IMR-90 (cell line): ENCODE measurements around the gene PDE6H. TPM values are rescaled to one million over a fixed set of nuclear protein-coding genes. Genes with fewer than 3 reads are reported as not detected.

ENCODE experiments used
- ATAC-seq: fragments of 200-7000 bp; cut with Tn5 transposase; 2 replicates; pipeline ENCODE4 v1.9.1; 2020; ENCODE audit warnings: low read depth, mild to moderate bottlenecking, moderate library complexity
- BruUV-seq: library from RNA; stranded (reverse); fragments of 400-500 nt; replicated peaks from 2 replicates; lab custom pipeline; 2021; lab: Mats Ljungman, UMichigan
- CTCF ChIA-PET: fragments of 300-600 bp; formaldehyde crosslinking; extraction: SDS; loops from one replicate; lab custom pipeline; 2021; ENCODE audit warnings: antibody characterized with exemption; lab: Yijun Ruan, JAX
- POLR2A ChIA-PET: fragments of 300-600 bp; sonication (Branson Sonifier 250); formaldehyde crosslinking; loops from one replicate; lab custom pipeline; 2022; ENCODE audit warnings: antibody characterized with exemption; ENCODE audit not compliant: unreplicated experiment; lab: Charles Lee
- DNase-seq: peaks from one replicate; pipeline ENCODE4 v3.0.0; 2013
- H2AFZ ChIP-seq: replicated peaks from 2 replicates; pipeline ENCODE3; 2013; ENCODE audit warnings: low read length, mild to moderate bottlenecking; ENCODE audit not compliant: poor library complexity
- H2AK5ac ChIP-seq: 2 replicates; pipeline ENCODE4 v1.6.1; 2013; ENCODE audit warnings: low read depth, low read length, inconsistent platforms
- H2AK9ac ChIP-seq: replicated peaks from 2 replicates; pipeline ENCODE3; 2013; ENCODE audit warnings: mild to moderate bottlenecking, low read depth, low read length, moderate library complexity; ENCODE audit not compliant: poor library complexity
- H2BK120ac ChIP-seq: 2 replicates; pipeline ENCODE4 v1.6.1; 2013; ENCODE audit warnings: low read depth, low read length, inconsistent platforms
- H2BK15ac ChIP-seq: 3 replicates; pipeline ENCODE4 v1.6.1; 2013; ENCODE audit warnings: low read depth, low read length, inconsistent platforms
- H2BK20ac ChIP-seq: 2 replicates; pipeline ENCODE4 v1.6.1; 2013; ENCODE audit warnings: low read depth, mild to moderate bottlenecking, inconsistent platforms, low read length, moderate library complexity
- H2BK5ac ChIP-seq: 2 replicates; pipeline ENCODE4 v1.6.1; 2013; ENCODE audit warnings: mild to moderate bottlenecking, low read depth, low read length, inconsistent platforms; ENCODE audit not compliant: poor library complexity, severe bottlenecking
- H3K14ac ChIP-seq: replicated peaks from 2 replicates; pipeline ENCODE4 v1.6.1; 2013; ENCODE audit warnings: low read depth, low read length, inconsistent platforms
- H3K18ac ChIP-seq: 2 replicates; pipeline ENCODE4 v1.6.1; 2013; ENCODE audit warnings: low read depth, low read length, control low read depth
- H3K23ac ChIP-seq: 2 replicates; pipeline ENCODE4 v1.6.1; 2013; ENCODE audit warnings: low read depth, low read length, inconsistent platforms
- H3K27ac ChIP-seq: 2 replicates; pipeline ENCODE4 v1.5.1; 2013; ENCODE audit warnings: mild to moderate bottlenecking, control low read depth, low read length; ENCODE audit not compliant: insufficient read depth
- H3K27me3 ChIP-seq: 2 replicates; pipeline ENCODE4 v1.6.1; 2013; ENCODE audit warnings: low read length; ENCODE audit not compliant: control insufficient read depth, insufficient read depth
- H3K36me3 ChIP-seq: 2 replicates; pipeline ENCODE4 v1.6.1; 2013; ENCODE audit warnings: low read length, mixed read lengths; ENCODE audit not compliant: control insufficient read depth, insufficient read depth
- H3K4ac ChIP-seq: 2 replicates; pipeline ENCODE4 v1.6.1; 2013; ENCODE audit warnings: low read depth, low read length, inconsistent platforms
- H3K4me1 ChIP-seq: 2 replicates; pipeline ENCODE4 v1.6.1; 2013; ENCODE audit warnings: low read length, mixed read lengths; ENCODE audit not compliant: control insufficient read depth, insufficient read depth
- H3K4me2 ChIP-seq: 2 replicates; pipeline ENCODE4 v1.6.1; 2013; ENCODE audit warnings: low read depth, mild to moderate bottlenecking, control low read depth, low read length, moderate library complexity
- H3K4me3 ChIP-seq: 2 replicates; pipeline ENCODE4 v1.5.1; 2013; ENCODE audit warnings: low read depth, mild to moderate bottlenecking, control low read depth, low read length, moderate library complexity; ENCODE audit not compliant: insufficient read depth
- H3K56ac ChIP-seq: 2 replicates; pipeline ENCODE4 v1.6.1; 2013; ENCODE audit warnings: low read length, inconsistent platforms; ENCODE audit not compliant: insufficient read depth; ENCODE audit errors: extremely low read depth
- H3K79me1 ChIP-seq, 2 experiments: 2 replicates each; pipeline ENCODE4 v1.6.1; 2013; ENCODE audit warnings: low read length in 2 of 2, inconsistent platforms in 1 of 2, low read depth in 1 of 2
- H3K9ac ChIP-seq: 2 replicates; pipeline ENCODE4 v1.6.1; 2013; ENCODE audit warnings: low read depth, low read length, control low read depth
- H3K9me1 ChIP-seq: 2 replicates; pipeline ENCODE4 v1.6.1; 2013; ENCODE audit warnings: low read length, inconsistent platforms; ENCODE audit not compliant: insufficient read depth
- H3K9me3 ChIP-seq: 2 replicates; pipeline ENCODE4 v1.6.1; 2013; ENCODE audit warnings: low read length; ENCODE audit not compliant: control insufficient read depth, insufficient read depth
- H4K20me1 ChIP-seq: 2 replicates; pipeline ENCODE4 v1.6.1; 2013; ENCODE audit warnings: low read length, inconsistent platforms; ENCODE audit not compliant: insufficient read depth
- H4K5ac ChIP-seq: 2 replicates; pipeline ENCODE4 v1.6.1; 2013; ENCODE audit warnings: mild to moderate bottlenecking, low read depth, low read length, control low read depth
- H4K8ac ChIP-seq, 2 experiments: 2 replicates each; pipeline ENCODE4 v1.6.1; 2013; ENCODE audit warnings: low read depth in 2 of 2, low read length in 2 of 2, control low read depth in 1 of 2, inconsistent platforms in 1 of 2
- H4K91ac ChIP-seq: 2 replicates; pipeline ENCODE4 v1.6.1; 2013; ENCODE audit warnings: low read depth, low read length, inconsistent platforms; ENCODE audit not compliant: insufficient read depth
- CEBPB ChIP-seq: IDR thresholded peaks from 2 replicates; pipeline ENCODE4 v1.6.1; 2012; ENCODE audit warnings: low read depth, low read length, improper control_type of control experiment
- CHD1 ChIP-seq: IDR thresholded peaks from 2 replicates; pipeline ENCODE4 v1.6.1; 2012; ENCODE audit warnings: low read depth, low read length, improper control_type of control experiment
- FOS ChIP-seq: fragments of 150-350 bp; IDR thresholded peaks from 2 replicates; pipeline ENCODE4 v1.6.1; 2016; ENCODE audit warnings: low read depth, low read length
- MAZ ChIP-seq: IDR thresholded peaks from 2 replicates; pipeline ENCODE4 v1.6.1; 2012; ENCODE audit warnings: low read depth, mild to moderate bottlenecking, low read length, improper control_type of control experiment, moderate library complexity, borderline replicate concordance
- RCOR1 ChIP-seq: IDR thresholded peaks from 2 replicates; pipeline ENCODE4 v1.6.1; 2012; ENCODE audit warnings: mild to moderate bottlenecking, low read length, improper control_type of control experiment; ENCODE audit not compliant: insufficient replicate concordance
- SMC3 ChIP-seq: fragments of 150-350 bp; IDR thresholded peaks from 2 replicates; pipeline ENCODE4 v1.6.1; 2016; ENCODE audit warnings: low read depth, mild to moderate bottlenecking, antibody characterized with exemption, low read length, moderate library complexity
- WGBS, 2 experiments: methylation state at CpG; one replicate each; pipeline versions ENCODE4 v1.1.5 to v1.1.7; 2013; ENCODE audit warnings: missing lambda C conversion rate in 2 of 2; ENCODE audit not compliant: insufficient read length in 1 of 2; ENCODE audit errors: extremely low coverage in 2 of 2; 5-methylcytosine and 5-hydroxymethylcytosine counted together
- dilution Hi-C: fragments of 300-500 bp; cut with HindIII; formaldehyde crosslinking; loops from one replicate; pipeline ENCODE4 v1.14.3; 2018; ENCODE audit warnings: low sequenced_read_pairs; ENCODE audit not compliant: unreplicated experiment
- in situ Hi-C: fragments of 300-500 bp; cut with MboI; formaldehyde crosslinking; loops from 3 replicates; pipeline ENCODE4 v1.14.3; 2019; ENCODE audit warnings: low sequenced_read_pairs, inconsistent platforms, mixed read lengths
- intact Hi-C: fragments of 100-400 bp; cut with micrococcal nuclease; formaldehyde crosslinking; loops from 2 replicates; pipeline ENCODE4 v1.10.0; 2022
- polyA plus RNA-seq, 3 experiments: library from polyadenylated mRNA; depleted of rRNA; stranded (reverse); fragments of >200 nt; gene quantifications; 2 replicates each; pipeline ENCODE4 v1.2.3, GENCODE V29; 2012; ENCODE audit warnings: low replicate concordance in 1 of 3
- total RNA-seq: library from RNA; depleted of rRNA; stranded (reverse); fragments of >200 nt; gene quantifications from 2 replicates; pipeline ENCODE4 v1.2.3, GENCODE V29; 2012

PDE6H gene
- total and polyA plus RNA-seq, 2 of the 4 experiments (the other 2 are of a cell fraction), result not detected

DNA sequence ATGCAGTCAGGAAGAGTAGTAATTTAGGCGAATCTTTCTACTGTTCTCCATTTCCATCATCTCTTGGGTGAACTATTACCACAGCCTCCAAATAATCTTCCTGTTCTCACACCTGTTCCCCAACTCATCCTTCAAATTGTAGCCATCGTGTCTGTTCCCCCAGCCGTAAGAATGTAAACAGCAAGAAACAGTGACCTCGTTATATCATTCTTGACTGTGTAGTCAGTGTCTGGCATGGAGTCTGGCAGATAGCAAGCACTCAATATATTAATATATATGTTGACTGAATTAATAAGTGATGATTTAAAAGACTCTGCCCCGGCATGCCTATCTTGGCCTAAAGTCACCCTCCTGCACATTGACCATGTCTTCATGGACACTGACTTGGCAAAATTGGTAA lies 20.3 kb downstream of the PDE6H start:
- Histone ChIP-seq H3K18ac (peak overlapping the region; percentile 51; the same call in 1 of the 2 replicates), H3K56ac (no peak overlapping the region), H3K36me3 (no peaks in the 10 kb centered on the region), H3K4me2 (no peak overlapping the region), H3K9ac (no peak overlapping the region), H2AK5ac (no peak overlapping the region), H4K20me1 (no peaks in the 10 kb centered on the region), H2BK120ac (peak overlapping the region; percentile 52; the same call in 1 of the 2 replicates), H4K8ac (peak overlapping the region in 1 of 2 experiments; percentile 61; a peak in 1 of 4 replicates), H3K23ac (no peak overlapping the region), H2BK5ac (peak overlapping the region; percentile 46), H2AFZ (no peak overlapping the region), H3K9me1 (peaks cover 10% of the 10 kb centered on the region; the same call in 1 of the 2 replicates), H2AK9ac (no peak overlapping the region), H3K27ac (no peak overlapping the region), H2BK20ac (no peak overlapping the region), H3K4me1 (peaks cover 10% of the 10 kb centered on the region), H4K91ac (no peak overlapping the region), H2BK15ac (no peak overlapping the region; the same call in 2 of the 3 replicates), H3K14ac (peak overlapping the region; percentile 40; the same call in 1 of the 2 replicates), H3K4me3 (no peak overlapping the region), H3K9me3 (no peaks in the 10 kb centered on the region), H3K79me1 (no peaks in the 10 kb centered on the region), H3K27me3 (no peaks in the 10 kb centered on the region), H3K4ac (no peak overlapping the region; the same call in 1 of the 2 replicates), H4K5ac (no peak overlapping the region)
- TF ChIP-seq CHD1 (no peak), SMC3 (no peak), RCOR1 (no peak), FOS (no peak), CEBPB (no peak), MAZ (no peak)
- ATAC-seq, result no peak
- dilution Hi-C loops, result no loop called here
- in situ Hi-C loops, result loop anchor here (25.0 kb wide), 1 partner anchor 756 kb away; no protein-coding TSS in a partner anchor
- no TSS peak for BruUV-seq
- no CpG with 5 or more reads among the region's 5 CpGs for WGBS, 2 experiments
- peak; percentile 28 for DNase-seq
- POLR2A ChIA-PET, result no interaction called here
- intact Hi-C loops, result loop anchor here (10.0 kb wide), 1 partner anchor 532 kb away; no protein-coding TSS in a partner anchor
- CTCF ChIA-PET, result no interaction called here
